Hindlimb muscle (tissue), 1 donor: ENCODE results near the gene IL36A. TPM values are rescaled to one million over a fixed set of nuclear protein-coding genes. Genes with fewer than 3 reads are reported as not detected.
A peak's percentile ranks its signal among the peaks of the same experiment; 100 is the strongest.

Experiments used
- DNase-seq: peaks from one replicate; pipeline ENCODE4 v3.0.0-alpha.2; 2013
- polyA plus RNA-seq: library from polyadenylated mRNA; unstranded; fragments of 120-200 nt; gene quantifications from one replicate; pipeline ENCODE4 v1.2.1, GENCODE V29; 2013; ENCODE audit not compliant: insufficient read length

The IL36A gene, protein sequence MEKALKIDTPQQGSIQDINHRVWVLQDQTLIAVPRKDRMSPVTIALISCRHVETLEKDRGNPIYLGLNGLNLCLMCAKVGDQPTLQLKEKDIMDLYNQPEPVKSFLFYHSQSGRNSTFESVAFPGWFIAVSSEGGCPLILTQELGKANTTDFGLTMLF
- not detected for polyA plus RNA-seq

DNA sequence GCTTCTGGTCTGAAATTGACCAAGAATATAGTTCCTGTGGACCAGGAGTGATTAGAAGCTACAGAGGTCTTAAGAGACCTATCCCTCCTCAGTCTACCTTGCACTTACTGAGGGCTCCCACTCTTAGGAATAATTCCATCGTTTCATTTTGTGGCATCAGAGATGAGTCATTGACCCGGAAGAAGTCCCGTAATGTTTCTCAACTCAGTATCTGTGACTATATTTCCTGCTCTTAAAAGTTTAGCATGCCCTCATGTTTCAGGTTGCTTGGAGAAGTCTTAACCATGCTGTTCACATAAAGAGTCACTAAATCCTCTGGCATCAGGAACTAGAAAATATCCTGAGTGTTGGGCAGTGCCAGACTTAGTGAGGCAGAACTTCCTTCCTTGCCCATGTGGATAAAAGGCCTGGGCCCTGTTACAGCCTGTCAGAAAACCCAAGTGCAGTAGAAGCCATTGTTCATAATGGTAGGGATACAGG lies at the start of gene IL36A:
Gene IL36A, plus strand, starts transcription at position 430 of the 480 bp plus-strand sequence. CDS start 413 bp downstream, outside the sequence.
- DNase-seq, result no peak

- no peak for DNase-seq
Measured at GRCh38 chr2:112957511-112957910, 47.7 kb upstream of the IL36A start.

GRCh38 chr2:112958428-112959108 lies 46.7 kb upstream of the IL36A start:
- DNase-seq, result peak; percentile 36

DNA sequence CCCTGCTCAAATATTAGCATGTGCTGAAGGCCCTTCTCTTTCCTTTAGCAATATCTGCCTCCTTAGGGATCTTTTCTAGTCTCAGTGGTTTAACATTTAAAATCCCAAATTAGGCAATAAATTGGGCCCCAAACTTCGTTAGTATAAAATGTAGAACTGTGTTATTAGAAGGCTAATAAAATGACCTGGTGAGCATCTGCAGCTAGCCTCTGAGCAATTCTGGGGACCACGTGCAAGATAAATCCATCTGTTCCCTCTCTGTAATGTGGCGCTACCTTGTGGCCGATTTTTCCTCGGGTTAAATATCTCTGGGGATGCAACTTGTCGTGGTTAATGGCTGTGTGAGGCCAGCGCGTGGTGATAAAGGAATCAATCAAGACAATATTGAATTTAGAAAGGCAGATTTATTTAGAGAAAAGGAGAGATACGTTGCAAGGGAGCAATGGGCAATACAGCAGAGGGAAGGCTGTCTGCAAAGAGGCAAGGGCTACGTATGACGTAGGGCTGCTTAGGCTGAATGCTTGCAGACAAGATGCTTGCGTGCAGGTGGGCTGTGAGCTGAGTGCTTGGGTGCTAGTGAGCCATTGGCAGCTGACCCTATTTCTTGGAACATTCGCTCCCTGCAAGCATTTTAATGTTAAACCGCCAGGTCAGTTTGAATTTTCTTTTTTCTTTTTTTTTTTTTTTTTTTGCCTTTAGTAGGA lies 46.0 kb upstream of the IL36A start:
- DNase-seq, result no peak

DNA sequence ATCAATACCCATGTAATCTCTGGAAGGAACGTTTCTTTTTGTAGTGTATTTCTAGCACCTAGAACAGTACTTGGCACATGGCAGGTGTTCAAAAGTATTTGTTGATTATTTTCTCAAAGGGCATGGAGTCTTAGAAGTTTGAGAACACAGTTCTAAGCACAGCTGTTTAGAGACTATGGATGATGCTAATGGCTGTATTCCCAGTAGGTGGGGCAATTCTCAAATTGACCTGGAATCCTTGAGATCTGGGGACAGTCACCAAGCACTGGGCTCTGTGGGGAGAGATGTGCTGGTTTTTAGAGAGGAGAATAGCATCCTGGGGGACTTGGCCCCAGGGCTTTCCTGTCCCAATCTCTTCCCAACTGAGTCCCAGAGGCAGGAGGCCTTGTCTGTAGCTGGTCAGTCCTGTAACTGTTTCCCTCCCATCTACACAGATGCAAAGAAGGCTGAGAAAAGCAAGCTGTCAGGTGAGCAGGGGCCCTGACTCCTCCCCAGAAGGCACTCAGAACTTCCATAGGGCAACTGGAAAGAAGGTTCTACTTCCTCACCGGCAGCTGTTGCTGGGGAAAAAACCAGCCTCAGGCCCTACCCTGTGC lies 44.9 kb upstream of the IL36A start:
- no peak for DNase-seq

- DNase-seq, result no peak
Measured at GRCh38 chr2:112962308-112963175, 42.7 kb upstream of the IL36A start.

GRCh38 chr2:112967023-112967422 lies 38.2 kb upstream of the IL36A start:
- DNase-seq, result no peak

DNA sequence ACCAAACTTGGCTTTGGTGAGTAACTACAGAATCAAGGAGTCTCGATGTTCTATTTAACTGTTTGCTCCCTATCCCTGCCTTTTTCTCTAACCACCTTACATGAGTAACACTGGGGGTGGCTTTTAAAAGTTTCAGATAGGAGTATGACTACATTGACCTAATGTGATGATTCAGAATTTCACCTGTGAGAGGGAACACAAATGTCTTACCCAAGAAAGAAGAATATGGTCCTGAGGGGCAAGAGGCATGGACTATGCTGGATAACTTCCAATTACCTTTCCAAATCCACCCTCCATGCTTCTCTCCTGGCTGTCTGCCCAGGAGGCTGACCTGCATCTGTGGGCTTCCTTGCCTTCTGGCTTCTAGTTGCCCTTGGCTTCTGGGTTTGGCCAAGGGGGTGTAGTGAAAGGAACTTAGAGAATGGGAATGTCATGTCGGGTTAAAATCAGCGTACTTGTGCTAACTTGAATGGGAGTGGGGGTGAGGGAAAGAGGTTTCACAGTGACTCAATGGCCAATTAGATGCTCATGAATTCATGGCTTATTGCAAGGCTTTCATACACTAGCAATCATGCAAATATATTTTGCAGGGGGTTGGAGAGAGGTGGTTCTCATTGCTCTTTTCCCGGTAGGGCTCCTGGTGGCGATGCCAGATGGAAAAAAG lies 32.7 kb upstream of the IL36A start:
- no peak for DNase-seq

- no peak for DNase-seq
Measured at GRCh38 chr2:112973156-112973555, 32.1 kb upstream of the IL36A start.

DNA sequence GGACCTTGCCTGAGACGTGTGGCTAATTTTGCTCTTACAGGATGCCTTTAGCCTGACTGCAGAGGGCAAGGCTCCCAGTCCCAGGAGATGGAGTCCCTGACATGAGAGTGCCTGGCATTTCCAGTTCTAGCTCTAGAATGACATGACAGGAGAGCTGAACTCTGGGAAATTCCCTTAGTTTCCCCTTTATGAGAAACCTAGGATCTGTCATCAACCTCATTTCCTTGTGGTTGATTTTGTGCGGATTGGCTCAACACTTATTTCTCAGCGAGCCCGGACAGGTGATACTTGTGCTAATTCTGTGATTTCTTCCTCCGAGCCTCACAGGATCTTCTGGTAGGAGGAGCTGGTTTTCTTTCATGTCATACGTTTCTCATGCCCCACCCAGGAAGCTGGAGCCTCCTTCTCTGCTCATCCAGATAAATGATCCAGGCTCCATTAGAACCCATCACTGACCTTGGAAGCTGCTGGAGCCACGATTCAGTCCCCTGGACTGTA lies 27.7 kb upstream of the IL36A start, which contains the start of gene IL36G:
Gene IL36G, plus strand, starts transcription at position 448 of the 498 bp plus-strand sequence. CDS start 633 bp downstream, outside the sequence.
- DNase-seq, result no peak

DNA sequence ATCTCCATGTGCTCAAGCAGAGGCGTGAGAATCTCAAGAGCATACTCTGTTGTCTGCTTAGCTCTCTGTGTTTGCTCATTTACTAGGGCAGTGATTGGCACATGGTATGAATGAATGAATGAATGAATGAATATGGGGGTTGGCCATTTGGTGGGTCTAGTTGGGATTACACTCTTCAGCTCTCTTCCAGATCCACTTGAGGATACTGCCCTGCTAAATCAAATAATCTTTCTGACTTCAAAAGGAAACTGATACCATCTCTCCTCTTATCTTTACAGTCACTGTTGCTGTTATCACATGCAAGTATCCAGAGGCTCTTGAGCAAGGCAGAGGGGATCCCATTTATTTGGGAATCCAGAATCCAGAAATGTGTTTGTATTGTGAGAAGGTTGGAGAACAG lies 25.5 kb upstream of the IL36A start:
- no peak for DNase-seq

DNA sequence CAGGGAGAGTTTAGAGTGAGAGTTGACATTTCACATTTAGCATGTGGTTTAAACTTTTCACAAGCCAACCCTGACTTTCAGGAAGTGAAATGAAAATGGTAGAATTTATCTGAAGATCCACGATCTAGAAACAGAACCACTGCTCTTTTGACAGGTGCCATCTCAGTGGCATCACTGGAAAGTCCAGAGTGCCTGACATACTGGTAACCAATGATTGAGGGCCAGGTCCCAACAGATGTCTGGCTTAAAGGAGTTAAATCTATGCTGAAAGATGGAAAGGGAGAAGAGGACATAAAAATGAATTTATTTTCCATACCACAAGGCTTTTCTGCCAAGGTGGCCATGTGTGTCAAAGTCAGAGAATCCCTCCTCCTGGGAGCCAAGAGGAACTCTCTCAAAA lies 24.7 kb upstream of the IL36A start:
- DNase-seq, result no peak

DNA sequence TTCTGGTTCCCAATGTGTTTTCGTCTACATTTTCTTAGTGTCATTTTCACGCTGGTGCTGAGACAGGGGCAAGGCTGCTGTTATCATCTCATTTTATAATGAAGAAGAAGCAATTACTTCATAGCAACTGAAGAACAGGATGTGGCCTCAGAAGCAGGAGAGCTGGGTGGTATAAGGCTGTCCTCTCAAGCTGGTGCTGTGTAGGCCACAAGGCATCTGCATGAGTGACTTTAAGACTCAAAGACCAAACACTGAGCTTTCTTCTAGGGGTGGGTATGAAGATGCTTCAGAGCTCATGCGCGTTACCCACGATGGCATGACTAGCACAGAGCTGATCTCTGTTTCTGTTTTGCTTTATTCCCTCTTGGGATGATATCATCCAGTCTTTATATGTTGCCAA lies 20.2 kb upstream of the IL36A start:
- no peak for DNase-seq

GRCh38 chr2:112989611-112990010 lies 15.6 kb upstream of the IL36A start:
- no peak for DNase-seq

DNA sequence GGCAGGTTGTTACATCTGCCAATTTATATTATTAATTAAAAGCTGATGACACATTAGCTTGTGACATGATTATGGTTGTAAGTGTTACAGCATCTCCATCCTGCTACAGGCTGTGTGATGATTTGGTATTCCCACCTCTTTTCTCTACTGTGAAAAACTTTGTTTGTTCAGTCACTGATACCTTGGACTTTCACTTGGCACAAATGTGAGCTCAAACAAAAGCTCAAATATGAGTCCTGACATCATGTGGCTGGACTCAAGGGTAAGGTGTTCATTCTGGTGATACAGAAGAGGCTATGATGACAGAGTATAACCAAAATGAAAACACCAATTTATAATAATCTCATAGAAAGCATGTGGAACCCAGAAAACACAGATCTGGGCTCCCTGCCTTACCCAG lies 11.4 kb upstream of the IL36A start:
- DNase-seq, result no peak

GRCh38 chr2:112994648-112995047 lies 10.6 kb upstream of the IL36A start:
- DNase-seq, result no peak

- DNase-seq, result no peak
Measured at GRCh38 chr2:112995346-112995920, 9.8 kb upstream of the IL36A start.

- no peak for DNase-seq
Measured at GRCh38 chr2:112996635-112997034, 8.6 kb upstream of the IL36A start.

DNA sequence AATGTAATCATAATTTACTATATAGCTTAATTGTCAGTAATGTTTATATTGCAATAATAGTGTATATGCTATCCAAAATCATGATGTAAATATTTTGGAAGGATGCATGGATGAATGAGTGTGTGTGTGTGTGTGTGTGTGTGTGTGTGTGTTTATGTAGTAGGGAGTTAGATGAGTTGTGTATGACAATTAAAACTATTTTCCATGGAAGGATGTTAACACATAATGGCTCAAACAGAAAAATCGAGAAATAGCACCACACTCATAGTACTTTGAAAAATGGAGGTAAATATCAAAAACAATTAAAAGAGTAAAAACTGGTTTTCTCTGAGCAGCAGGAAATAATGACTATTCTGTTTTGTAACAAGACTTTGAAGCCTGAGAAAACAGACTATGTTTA lies 8.1 kb upstream of the IL36A start:
- no peak for DNase-seq

GRCh38 chr2:113000436-113000835 lies 4.8 kb upstream of the IL36A start:
- DNase-seq, result no peak

DNA sequence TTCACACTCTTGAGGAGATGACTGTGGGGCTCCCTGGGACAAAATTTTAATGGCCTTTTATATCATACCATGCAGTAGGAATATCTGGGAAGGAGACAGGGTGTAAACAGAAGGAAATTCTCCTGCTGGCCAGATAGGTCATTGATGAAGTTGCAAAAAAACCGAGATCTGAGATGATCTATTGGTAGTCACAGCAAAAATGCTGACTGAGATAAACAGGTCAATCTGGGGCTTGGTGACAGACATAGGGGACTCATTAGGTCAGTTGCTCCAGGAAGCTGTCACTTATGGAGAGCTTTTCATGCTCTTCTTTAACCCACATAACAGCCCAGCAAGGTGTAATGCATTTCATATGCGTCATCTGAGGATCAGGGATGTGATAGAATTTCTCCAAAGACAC lies 2.6 kb upstream of the IL36A start:
- DNase-seq, result no peak
